HUES48 (cell line): ENCODE results near the gene MTUS2.

Source experiments
- H3K27ac ChIP-seq: one replicate; pipeline ENCODE4 v1.7.0; 2013; ENCODE audit warnings: low read depth, low read length, inconsistent platforms
- H3K27me3 ChIP-seq: 2 replicates; pipeline ENCODE4 v1.6.1; 2013; ENCODE audit warnings: mild to moderate bottlenecking, low read length; ENCODE audit not compliant: control insufficient read depth, insufficient read depth
- H3K36me3 ChIP-seq: 2 replicates; pipeline ENCODE4 v1.6.1; 2013; ENCODE audit warnings: low read length; ENCODE audit not compliant: control insufficient read depth, insufficient read depth
- H3K4me1 ChIP-seq: 2 replicates; pipeline ENCODE4 v1.6.1; 2013; ENCODE audit warnings: mild to moderate bottlenecking, low read length; ENCODE audit not compliant: control insufficient read depth, insufficient read depth
- H3K4me3 ChIP-seq: 2 replicates; pipeline ENCODE4 v1.5.1; 2013; ENCODE audit warnings: mild to moderate bottlenecking, low read depth, low read length
- H3K9ac ChIP-seq: 2 replicates; pipeline ENCODE4 v1.6.1; 2013; ENCODE audit warnings: mild to moderate bottlenecking, low read depth, low read length, moderate library complexity
- H3K9me3 ChIP-seq: 2 replicates; pipeline ENCODE4 v1.6.1; 2013; ENCODE audit warnings: low read length; ENCODE audit not compliant: control insufficient read depth, insufficient read depth

Gene MTUS2

GRCh38 chr13:29271606-29272005, 451.5 kb downstream of the MTUS2 start:
- no peak overlapping the region for H3K27ac ChIP-seq
- H3K4me1 ChIP-seq, result no peaks in the 10 kb centered on the region
- no peaks in the 10 kb centered on the region for H3K27me3 ChIP-seq
- no peaks in the 10 kb centered on the region for H3K36me3 ChIP-seq
- H3K9me3 ChIP-seq, result 0 out of 2 replicates have a peak, but pooled peaks cover 3% of the 10 kb centered on the region
- H3K9ac ChIP-seq, result no peak overlapping the region
- no peak overlapping the region for H3K4me3 ChIP-seq

GRCh38 chr13:29279356-29280254, 459.5 kb downstream of the MTUS2 start:
- H3K9ac ChIP-seq, result no peak overlapping the region
- no peak overlapping the region for H3K27ac ChIP-seq
- H3K4me3 ChIP-seq, result no peak overlapping the region
- peaks cover 9% of the 10 kb centered on the region for H3K4me1 ChIP-seq
- no peaks in the 10 kb centered on the region for H3K36me3 ChIP-seq
- 0 out of 2 replicates have a peak, but pooled peaks cover 3% of the 10 kb centered on the region for H3K9me3 ChIP-seq
- H3K27me3 ChIP-seq, result no peaks in the 10 kb centered on the region

- Histone ChIP-seq H3K4me3 (no peak overlapping the region), H3K36me3 (no peaks in the 10 kb centered on the region), H3K4me1 (peaks cover 9% of the 10 kb centered on the region), H3K27ac (no peak overlapping the region), H3K27me3 (no peaks in the 10 kb centered on the region), H3K9me3 (no peaks in the 10 kb centered on the region), H3K9ac (no peak overlapping the region)
Measured at GRCh38 chr13:29281932-29282495, 461.9 kb downstream of the MTUS2 start.

- no peak overlapping the region for H3K27ac ChIP-seq
- H3K36me3 ChIP-seq, result no peaks in the 10 kb centered on the region
- H3K9me3 ChIP-seq, result no peaks in the 10 kb centered on the region
- no peak overlapping the region for H3K9ac ChIP-seq
- no peaks in the 10 kb centered on the region for H3K27me3 ChIP-seq
- peaks cover 9% of the 10 kb centered on the region for H3K4me1 ChIP-seq
- no peak overlapping the region for H3K4me3 ChIP-seq
Measured at GRCh38 chr13:29284726-29285125, 464.6 kb downstream of the MTUS2 start.

GRCh38 chr13:29287237-29287636, 467.1 kb downstream of the MTUS2 start:
- Histone ChIP-seq H3K36me3 (no peaks in the 10 kb centered on the region), H3K4me1 (peaks cover 9% of the 10 kb centered on the region), H3K4me3 (no peak overlapping the region), H3K9ac (no peak overlapping the region), H3K27ac (no peak overlapping the region), H3K27me3 (no peaks in the 10 kb centered on the region), H3K9me3 (no peaks in the 10 kb centered on the region)

- H3K27ac ChIP-seq, result no peak overlapping the region
- H3K27me3 ChIP-seq, result no peaks in the 10 kb centered on the region
- no peak overlapping the region for H3K4me3 ChIP-seq
- H3K9ac ChIP-seq, result no peak overlapping the region
- no peaks in the 10 kb centered on the region for H3K4me1 ChIP-seq
- H3K9me3 ChIP-seq, result no peaks in the 10 kb centered on the region
- no peaks in the 10 kb centered on the region for H3K36me3 ChIP-seq
Measured at GRCh38 chr13:29292045-29292444, 471.9 kb downstream of the MTUS2 start.

GRCh38 chr13:29294821-29295220, 474.7 kb downstream of the MTUS2 start:
- no peak overlapping the region for H3K27ac ChIP-seq
- H3K4me3 ChIP-seq, result no peak overlapping the region
- no peaks in the 10 kb centered on the region for H3K36me3 ChIP-seq
- H3K4me1 ChIP-seq, result no peaks in the 10 kb centered on the region
- H3K9ac ChIP-seq, result no peak overlapping the region
- H3K27me3 ChIP-seq, result no peaks in the 10 kb centered on the region
- H3K9me3 ChIP-seq, result no peaks in the 10 kb centered on the region

GRCh38 chr13:29301027-29301426, 480.9 kb downstream of the MTUS2 start:
- no peak overlapping the region for H3K4me3 ChIP-seq
- peak overlapping the region; percentile 34 for H3K27ac ChIP-seq
- no peaks in the 10 kb centered on the region for H3K36me3 ChIP-seq
- no peak overlapping the region for H3K9ac ChIP-seq
- H3K4me1 ChIP-seq, result 0 out of 2 replicates have a peak, but pooled peaks cover 8% of the 10 kb centered on the region
- no peaks in the 10 kb centered on the region for H3K27me3 ChIP-seq
- H3K9me3 ChIP-seq, result 0 out of 2 replicates have a peak, but pooled peaks cover 5% of the 10 kb centered on the region

GRCh38 chr13:29304148-29304547, 484.0 kb downstream of the MTUS2 start:
- 0 out of 2 replicates have a peak, but pooled peaks cover 8% of the 10 kb centered on the region for H3K4me1 ChIP-seq
- no peaks in the 10 kb centered on the region for H3K27me3 ChIP-seq
- no peak overlapping the region for H3K9ac ChIP-seq
- H3K36me3 ChIP-seq, result no peaks in the 10 kb centered on the region
- H3K27ac ChIP-seq, result no peak overlapping the region
- peaks cover 14% of the 10 kb centered on the region; the same call in 1 of the 2 replicates for H3K9me3 ChIP-seq
- H3K4me3 ChIP-seq, result no peak overlapping the region

GRCh38 chr13:29310806-29311205, 490.7 kb downstream of the MTUS2 start:
- H3K27me3 ChIP-seq, result no peaks in the 10 kb centered on the region
- peaks cover 9% of the 10 kb centered on the region; the same call in 1 of the 2 replicates for H3K9me3 ChIP-seq
- H3K36me3 ChIP-seq, result no peaks in the 10 kb centered on the region
- H3K9ac ChIP-seq, result no peak overlapping the region
- no peak overlapping the region for H3K27ac ChIP-seq
- H3K4me1 ChIP-seq, result no peaks in the 10 kb centered on the region
- H3K4me3 ChIP-seq, result no peak overlapping the region

GRCh38 chr13:29315847-29316246, 495.7 kb downstream of the MTUS2 start:
- Histone ChIP-seq H3K4me3 (no peak overlapping the region), H3K27me3 (no peaks in the 10 kb centered on the region), H3K9me3 (no peaks in the 10 kb centered on the region), H3K4me1 (no peaks in the 10 kb centered on the region), H3K9ac (no peak overlapping the region), H3K36me3 (no peaks in the 10 kb centered on the region), H3K27ac (no peak overlapping the region)
